ENCODE results near the gene TTC12. TPM values are rescaled to one million over a fixed set of nuclear protein-coding genes. Genes with fewer than 3 reads are reported as not detected.
A peak's percentile ranks its signal among the peaks of the same experiment; 100 is the strongest.

Gene TTC12
- total RNA-seq, 2 experiments from 2014 or later = 3.6 to 3.9 TPM

GRCh38 chr11:113314065-113314388 is 356 bp upstream of the TTC12 start:
- POLR2A ChIA-PET = no interaction called here
- CTCF ChIA-PET (ENCODE audit: unreplicated experiment) = interaction anchor here (0.6 kb wide), 2 partner anchors 501 to 1681 kb away, joined by 3 read pairs; no protein-coding TSS in a partner anchor
- Histone ChIP-seq H3K9me3 (ENCODE audit: low read length) (no peaks in the 10 kb centered on the region), H3K36me3 (ENCODE audit: insufficient read depth, low read length) (no peaks in the 10 kb centered on the region), H3K4me1 (ENCODE audit: insufficient read depth, low read length, poor library complexity, severe bottlenecking) (peaks cover 3% of the 10 kb centered on the region), H4K20me1 (ENCODE audit: insufficient read depth, low read length) (no peaks in the 10 kb centered on the region), H3K4me3 (ENCODE audit: low read depth, low read length, poor library complexity, severe bottlenecking) (peak overlapping the region; percentile 72), H3K27ac (ENCODE audit: low read depth, low read length, poor library complexity, severe bottlenecking) (no peak overlapping the region), H3K9me2 (ENCODE audit: insufficient read depth, low read length) (no peaks in the 10 kb centered on the region), H3K79me2 (ENCODE audit: insufficient read depth, low read depth, low read length) (no peaks in the 10 kb centered on the region), H3K4me2 (ENCODE audit: low read length) (peak overlapping the region; percentile 57), H2AFZ (ENCODE audit: low read length) (peak overlapping the region; percentile 75)
- DNase-seq (ENCODE audit: low spot score) = no peak
- intact Hi-C loops (cut with micrococcal nuclease; ENCODE audit: unreplicated experiment) = no loop called here
- TF ChIP-seq EZH2phosphoT487 (IDR thresholded peaks at IDR 0.05; ENCODE audit: borderline replicate concordance, low read depth, low read length) (no peak), CTCF (conservative IDR thresholded peaks at IDR 0.05; ENCODE audit: low read length) (no peak)
- no TSS peak for BruUV-seq (replicated peaks)

GRCh38 chr11:113315811-113316210 is 1.4 kb downstream of the TTC12 start:
- no peak overlapping the region for H3K4me3 ChIP-seq (ENCODE audit: low read depth, low read length, poor library complexity, severe bottlenecking)
- no peaks in the 10 kb centered on the region for H3K9me2 ChIP-seq (ENCODE audit: insufficient read depth, low read length)
- no peak overlapping the region for H3K4me2 ChIP-seq (ENCODE audit: low read length)
- intact Hi-C loops (cut with micrococcal nuclease; ENCODE audit: unreplicated experiment) = no loop called here
- no peak for DNase-seq (ENCODE audit: low spot score)
- H2AFZ ChIP-seq (ENCODE audit: low read length) = no peak overlapping the region
- H3K36me3 ChIP-seq (ENCODE audit: insufficient read depth, low read length) = no peaks in the 10 kb centered on the region
- ChIA-PET CTCF (ENCODE audit: unreplicated experiment) (no interaction called here), POLR2A (no interaction called here)
- H4K20me1 ChIP-seq (ENCODE audit: insufficient read depth, low read length) = no peaks in the 10 kb centered on the region
- TF ChIP-seq CTCF (conservative IDR thresholded peaks at IDR 0.05; ENCODE audit: low read length) = no peak
- BruUV-seq (replicated peaks) = no TSS peak
- H3K27ac ChIP-seq (ENCODE audit: low read depth, low read length, poor library complexity, severe bottlenecking) = no peak overlapping the region
- H3K4me1 ChIP-seq (ENCODE audit: insufficient read depth, low read length, poor library complexity, severe bottlenecking) = peaks cover 3% of the 10 kb centered on the region
- no peaks in the 10 kb centered on the region for H3K9me3 ChIP-seq (ENCODE audit: low read length)
- no peaks in the 10 kb centered on the region for H3K79me2 ChIP-seq (ENCODE audit: insufficient read depth, low read depth, low read length)

GRCh38 chr11:113316256-113316655 is 1.9 kb downstream of the TTC12 start:
- intact Hi-C loops (cut with micrococcal nuclease; ENCODE audit: unreplicated experiment) = no loop called here
- BruUV-seq (replicated peaks) = no TSS peak
- H3K36me3 ChIP-seq (ENCODE audit: insufficient read depth, low read length) = no peaks in the 10 kb centered on the region
- DNase-seq (ENCODE audit: low spot score) = no peak
- ChIA-PET CTCF (ENCODE audit: unreplicated experiment) (no interaction called here), POLR2A (no interaction called here)
- H4K20me1 ChIP-seq (ENCODE audit: insufficient read depth, low read length) = no peaks in the 10 kb centered on the region
- H2AFZ ChIP-seq (ENCODE audit: low read length) = no peak overlapping the region
- no peak for TF ChIP-seq EZH2phosphoT487 (IDR thresholded peaks at IDR 0.05; ENCODE audit: borderline replicate concordance, low read depth, low read length)
- TF ChIP-seq CTCF (conservative IDR thresholded peaks at IDR 0.05; ENCODE audit: low read length) = no peak
- no peak overlapping the region for H3K4me2 ChIP-seq (ENCODE audit: low read length)
- peaks cover 3% of the 10 kb centered on the region for H3K4me1 ChIP-seq (ENCODE audit: insufficient read depth, low read length, poor library complexity, severe bottlenecking)
- H3K79me2 ChIP-seq (ENCODE audit: insufficient read depth, low read depth, low read length) = no peaks in the 10 kb centered on the region
- H3K27ac ChIP-seq (ENCODE audit: low read depth, low read length, poor library complexity, severe bottlenecking) = no peak overlapping the region
- no peaks in the 10 kb centered on the region for H3K9me2 ChIP-seq (ENCODE audit: insufficient read depth, low read length)
- no peak overlapping the region for H3K4me3 ChIP-seq (ENCODE audit: low read depth, low read length, poor library complexity, severe bottlenecking)
- no peaks in the 10 kb centered on the region for H3K9me3 ChIP-seq (ENCODE audit: low read length)

Data from OCI-LY7 (cell line).